ENCODE results near the gene PRSS22. TPM values are rescaled to one million over a fixed set of nuclear protein-coding genes. Genes with fewer than 3 reads are reported as not detected.

Gene PRSS22
- polyA plus RNA-seq, 10 donors = 0.83 to 0.94 TPM; not detected in 8

DNA sequence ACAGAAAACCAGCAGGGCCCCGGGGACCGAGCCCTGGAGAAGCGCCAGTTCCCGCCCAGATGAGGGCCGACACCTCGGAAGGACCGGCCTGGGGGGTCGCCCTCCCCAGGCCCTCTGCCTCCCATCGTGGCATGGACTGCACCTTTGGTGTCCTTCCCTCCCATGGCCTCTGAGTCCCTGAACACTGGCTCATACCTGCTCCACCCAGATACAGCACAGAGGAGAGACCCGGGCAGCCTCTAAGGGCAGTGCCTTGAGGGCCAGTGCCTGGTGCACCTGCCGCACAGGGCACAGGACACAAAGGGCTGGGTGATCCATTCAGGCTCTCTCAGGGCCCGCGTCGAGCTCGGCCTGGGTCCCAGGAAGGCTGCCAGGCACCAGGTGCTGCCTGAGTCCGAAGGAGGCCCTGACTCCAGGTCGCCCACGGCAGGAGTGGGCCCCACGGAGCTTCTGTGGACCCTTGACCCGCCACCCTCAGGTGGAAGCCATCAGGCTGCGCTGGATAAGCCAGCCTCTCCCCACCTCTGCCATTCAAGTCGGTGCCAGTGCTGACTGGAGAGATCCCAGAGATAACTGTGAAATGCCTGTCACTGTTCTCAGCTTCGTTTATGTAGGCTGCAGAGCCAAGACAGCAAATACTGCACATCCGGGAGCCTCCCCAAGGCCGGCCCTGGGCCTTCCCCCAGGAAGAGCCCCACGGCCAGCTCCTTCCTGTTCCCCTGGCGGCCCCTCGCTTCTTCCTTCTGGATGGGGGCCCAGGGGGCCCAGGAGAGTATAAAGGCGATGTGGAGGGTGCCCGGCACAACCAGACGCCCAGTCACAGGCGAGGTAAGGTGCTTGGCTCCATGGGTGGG, 28.2 kb downstream of the PRSS22 start, which contains the start of gene ZG16B:
ZG16B (plus strand) TSS at position 803 of the 854 bp plus-strand sequence. CDS start 139 bp downstream, outside the sequence.
- DNase-seq = no peak

DNA sequence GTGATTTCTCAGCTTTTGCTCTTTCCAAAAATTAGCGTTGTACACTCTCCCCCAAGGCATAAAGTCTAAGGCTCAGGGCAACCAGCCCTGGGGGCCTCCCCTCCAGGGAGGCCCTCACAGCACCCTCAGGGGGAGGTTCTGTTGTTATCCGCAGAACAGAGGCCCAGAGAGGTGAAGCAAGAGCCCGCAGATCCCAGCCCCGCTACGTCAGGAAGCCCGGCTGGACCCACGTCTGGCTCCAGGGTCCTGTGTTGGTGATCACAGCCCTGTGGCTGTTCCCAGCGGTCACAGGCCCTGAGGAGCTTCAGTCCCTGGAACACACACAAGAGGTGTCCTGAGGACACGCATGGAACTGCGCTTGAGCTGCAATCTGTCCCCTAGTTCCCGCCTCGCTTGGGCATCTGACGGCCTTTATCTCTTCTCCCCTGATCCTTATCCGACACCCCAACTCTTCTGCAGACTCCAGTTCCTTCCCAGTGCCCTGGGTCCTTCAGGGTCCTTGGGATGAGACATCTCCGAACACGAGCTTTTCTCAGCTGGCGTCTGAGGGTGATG, 29.0 kb downstream of the PRSS22 start:
- no peak for DNase-seq

GRCh38 chr16:2828521-2828840, 29.5 kb downstream of the PRSS22 start:
- DNase-seq = no peak

DNA sequence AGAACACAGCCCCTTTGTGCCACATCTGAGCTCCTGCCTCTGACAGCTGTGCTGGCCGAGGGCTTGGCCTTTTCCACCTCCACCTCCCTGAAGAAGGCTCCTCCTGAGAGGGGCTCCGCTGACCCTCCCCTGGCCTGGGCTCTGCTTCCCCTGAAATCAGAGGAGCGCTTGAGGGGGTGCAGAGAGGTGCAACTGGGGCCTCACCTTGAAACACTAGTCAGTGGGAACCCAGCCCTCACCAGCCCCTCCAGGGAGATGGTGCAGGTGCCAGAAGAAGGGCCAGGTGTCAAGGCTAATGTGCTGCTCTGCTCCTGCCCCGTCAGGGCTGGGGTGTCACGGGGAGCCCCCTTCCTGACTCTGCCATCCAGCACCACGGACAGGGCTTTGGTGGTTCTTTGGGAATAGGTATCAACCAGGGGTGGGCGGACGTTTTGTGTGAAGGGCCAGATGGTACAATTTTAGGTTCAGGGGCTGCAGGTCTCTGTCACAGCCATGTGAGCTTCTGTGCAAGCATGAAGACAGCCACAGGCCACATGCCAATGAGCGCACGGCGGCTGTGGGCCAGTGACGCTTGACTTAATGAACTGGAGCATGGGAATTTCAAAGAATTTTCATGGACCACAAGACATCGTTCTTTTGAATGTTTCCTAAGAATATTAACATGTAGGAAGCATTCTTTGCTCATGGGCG, 30.0 kb downstream of the PRSS22 start:
- no peak for DNase-seq

- no peak for DNase-seq
Observed at GRCh38 chr16:2827374-2827791, 30.6 kb downstream of the PRSS22 start.

GRCh38 chr16:2826591-2827373, 31.2 kb downstream of the PRSS22 start:
- DNase-seq = no peak

DNA sequence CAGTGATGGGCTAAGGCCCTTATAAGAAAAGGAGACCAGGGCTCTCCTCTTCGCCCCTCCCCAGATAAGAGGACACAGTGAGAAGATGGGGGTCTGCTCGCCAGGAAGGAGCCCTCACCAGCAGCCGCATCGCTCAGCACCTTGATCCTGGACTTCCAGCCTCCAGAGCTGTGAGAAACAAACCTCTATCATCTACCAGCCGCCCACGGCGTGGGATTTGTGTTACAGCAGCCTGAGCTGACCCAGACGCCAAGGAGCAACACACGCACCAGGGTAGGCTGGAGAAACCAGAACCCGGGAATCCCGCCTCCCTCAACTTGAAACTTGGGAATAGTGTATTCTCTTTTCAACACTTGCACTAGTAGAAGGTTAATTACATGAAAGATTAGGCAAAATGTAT, 32.1 kb downstream of the PRSS22 start:
- no peak for DNase-seq

DNA sequence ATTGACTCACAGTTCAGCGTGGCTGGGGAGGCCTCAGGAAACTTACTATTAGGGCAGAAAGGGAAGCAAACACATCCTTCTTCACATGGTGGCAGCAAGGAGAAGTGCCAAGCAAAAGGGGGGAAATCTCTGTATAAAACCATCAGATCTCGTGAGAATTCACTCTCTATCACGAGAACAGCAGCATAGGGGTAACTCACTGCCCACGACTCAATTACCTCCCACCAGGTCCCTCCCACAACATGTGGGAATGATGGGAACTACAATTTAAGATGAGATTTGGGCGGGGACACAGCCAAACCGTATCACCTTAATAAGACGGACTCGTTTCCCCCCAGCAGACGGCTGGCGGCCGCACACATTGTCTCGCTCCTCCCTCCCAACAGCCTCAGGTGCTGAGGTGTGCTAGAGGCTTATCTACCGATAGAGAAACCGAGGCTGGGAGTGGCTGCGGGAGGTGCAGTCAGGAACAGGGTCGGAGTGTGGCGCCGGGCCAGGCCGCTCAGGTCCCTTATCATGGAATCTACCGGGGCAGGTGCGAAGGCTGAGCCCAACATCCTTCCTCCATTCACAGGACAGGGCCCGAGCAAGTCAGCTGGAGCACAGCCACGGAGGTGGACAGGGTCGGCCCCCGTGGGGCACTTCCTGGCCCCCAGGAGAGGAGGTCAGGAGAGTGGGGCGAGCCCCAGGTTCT, 32.8 kb downstream of the PRSS22 start:
- no peak for DNase-seq

GRCh38 chr16:2824626-2825025, 33.3 kb downstream of the PRSS22 start:
- no peak for DNase-seq

DNA sequence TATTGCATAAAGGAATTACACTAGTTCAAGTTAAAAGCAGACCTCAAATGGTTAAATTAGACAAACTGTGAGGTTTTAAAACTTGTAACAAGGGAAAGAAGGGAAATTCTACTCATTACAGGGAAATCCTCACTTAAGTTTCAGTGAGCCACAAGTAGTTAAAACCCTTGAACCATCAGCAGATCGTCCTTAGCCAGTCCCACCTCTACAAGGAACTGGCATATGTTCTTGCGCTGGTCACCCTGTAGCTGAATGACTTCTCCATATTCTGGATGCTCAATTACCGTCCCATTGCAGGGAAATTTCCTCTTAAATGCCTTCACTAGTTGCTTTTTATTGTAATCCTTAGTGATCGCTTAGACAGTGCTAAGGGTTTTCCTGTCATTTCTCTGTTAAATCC, 35.5 kb downstream of the PRSS22 start:
- DNase-seq = no peak

DNA sequence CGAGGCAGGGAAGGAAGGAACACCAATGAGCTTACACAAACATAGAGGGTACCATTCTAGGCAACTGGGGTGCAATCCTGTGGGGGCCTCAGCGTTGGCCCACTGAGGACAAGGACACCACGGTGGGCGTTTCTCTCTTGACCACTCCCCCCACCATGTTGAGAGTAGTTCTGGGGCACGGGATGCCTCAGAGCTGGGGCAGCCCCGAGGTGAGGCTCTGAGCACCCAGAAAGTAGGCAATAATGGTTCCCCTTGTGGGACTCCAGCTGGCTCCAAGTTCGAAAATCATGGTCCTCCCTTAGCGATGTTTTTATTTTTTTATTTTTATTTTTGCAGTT, 35.8 kb downstream of the PRSS22 start:
- no peak for DNase-seq

DNA sequence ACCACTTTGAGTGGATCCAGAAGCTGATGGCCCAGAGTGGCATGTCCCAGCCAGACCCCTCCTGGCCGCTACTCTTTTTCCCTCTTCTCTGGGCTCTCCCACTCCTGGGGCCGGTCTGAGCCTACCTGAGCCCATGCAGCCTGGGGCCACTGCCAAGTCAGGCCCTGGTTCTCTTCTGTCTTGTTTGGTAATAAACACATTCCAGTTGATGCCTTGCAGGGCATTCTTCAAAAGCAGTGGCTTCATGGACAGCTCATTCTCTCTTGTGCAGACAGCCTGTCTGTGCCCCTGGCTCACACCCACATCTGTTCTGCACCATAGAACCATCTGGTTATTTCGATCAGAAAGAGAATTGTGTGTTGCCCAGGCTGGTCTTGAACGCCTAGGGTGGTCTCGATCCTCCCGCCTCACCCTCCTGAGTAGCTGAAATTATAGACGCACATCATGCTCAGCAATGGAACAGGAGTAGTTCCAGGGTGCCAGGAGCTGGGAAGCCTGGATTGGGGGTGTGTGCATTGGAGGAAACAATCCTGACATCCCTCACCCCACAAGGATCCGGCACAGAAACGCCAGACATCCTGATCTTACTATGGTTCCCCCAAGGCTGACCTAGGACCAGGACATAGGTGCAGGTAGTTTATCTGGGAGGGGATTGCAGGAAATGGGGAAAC, 36.3 kb downstream of the PRSS22 start:
- no peak for DNase-seq

GRCh38 chr16:2820836-2821486, 37.0 kb downstream of the PRSS22 start:
- DNase-seq = no peak

DNA sequence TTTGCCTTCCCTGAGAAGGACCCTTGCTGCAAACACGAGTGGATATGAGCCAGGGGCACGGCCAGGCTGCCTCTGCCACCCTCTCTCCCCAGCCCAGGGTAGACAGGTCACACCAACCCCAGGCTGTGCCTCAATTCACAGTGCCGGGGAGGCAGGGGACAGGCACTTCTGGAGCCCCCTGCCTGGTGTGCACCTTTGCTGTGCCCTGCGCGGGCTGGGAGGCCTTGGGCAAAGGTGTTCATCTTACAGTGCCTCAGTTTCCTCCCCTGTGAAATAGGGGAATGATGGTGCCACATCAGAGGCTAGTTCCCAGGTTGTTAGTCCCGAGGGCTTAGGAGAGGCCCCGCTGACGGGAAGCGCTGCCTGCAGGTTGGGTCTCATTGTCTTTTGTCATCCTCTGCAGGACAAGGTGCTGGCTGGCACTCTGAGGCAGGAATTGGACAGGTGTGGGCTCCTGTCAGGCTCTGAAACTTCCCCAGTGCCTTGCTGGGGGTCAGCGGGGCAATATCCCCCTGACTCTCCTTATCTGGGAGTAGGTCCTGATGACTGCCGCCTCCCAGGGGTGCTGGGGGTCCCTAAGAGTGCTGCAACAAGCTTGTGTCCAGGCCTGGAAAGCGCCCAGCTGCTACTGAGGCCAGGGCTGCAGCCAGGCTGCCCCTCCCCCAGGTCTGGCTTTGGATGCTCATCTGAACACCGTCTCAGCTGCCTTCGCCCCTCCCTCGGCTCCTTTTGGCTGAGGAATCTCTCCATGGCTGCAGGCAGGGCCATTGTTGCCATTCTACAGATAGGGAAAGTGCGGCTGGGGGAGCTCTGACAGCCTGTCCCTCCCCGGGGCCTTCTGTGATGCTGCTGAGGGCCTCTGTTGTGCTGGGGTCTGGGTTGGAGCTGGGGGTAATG, 37.8 kb downstream of the PRSS22 start:
- DNase-seq = no peak

- no peak for DNase-seq
Observed at GRCh38 chr16:2819179-2819938, 38.6 kb downstream of the PRSS22 start.

DNA sequence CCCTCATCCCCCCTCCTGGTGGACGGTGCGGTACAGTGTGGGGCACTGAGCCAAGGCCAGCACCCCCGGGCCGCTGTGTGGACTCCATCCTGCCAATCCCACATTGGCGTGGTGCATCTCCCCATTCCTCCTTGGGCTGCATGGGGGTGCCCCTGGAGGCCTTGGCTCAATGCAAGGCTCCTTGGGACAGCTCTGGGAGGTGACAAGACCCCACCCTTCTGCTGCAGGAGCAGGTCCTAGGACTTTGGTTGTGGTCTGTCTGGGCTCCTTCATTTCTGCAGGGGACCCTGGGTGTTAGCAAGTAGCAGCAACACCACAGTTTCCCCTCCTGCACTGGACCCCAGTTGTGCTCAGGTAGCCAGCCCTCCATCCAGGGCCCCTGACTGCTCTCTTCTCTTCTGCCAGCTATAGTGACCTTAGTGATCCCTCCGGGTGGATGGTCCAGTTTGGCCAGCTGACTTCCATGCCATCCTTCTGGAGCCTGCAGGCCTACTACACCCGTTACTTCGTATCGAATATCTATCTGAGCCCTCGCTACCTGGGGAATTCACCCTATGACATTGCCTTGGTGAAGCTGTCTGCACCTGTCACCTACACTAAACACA, 39.6 kb downstream of the PRSS22 start:
- DNase-seq = no peak

DNA sequence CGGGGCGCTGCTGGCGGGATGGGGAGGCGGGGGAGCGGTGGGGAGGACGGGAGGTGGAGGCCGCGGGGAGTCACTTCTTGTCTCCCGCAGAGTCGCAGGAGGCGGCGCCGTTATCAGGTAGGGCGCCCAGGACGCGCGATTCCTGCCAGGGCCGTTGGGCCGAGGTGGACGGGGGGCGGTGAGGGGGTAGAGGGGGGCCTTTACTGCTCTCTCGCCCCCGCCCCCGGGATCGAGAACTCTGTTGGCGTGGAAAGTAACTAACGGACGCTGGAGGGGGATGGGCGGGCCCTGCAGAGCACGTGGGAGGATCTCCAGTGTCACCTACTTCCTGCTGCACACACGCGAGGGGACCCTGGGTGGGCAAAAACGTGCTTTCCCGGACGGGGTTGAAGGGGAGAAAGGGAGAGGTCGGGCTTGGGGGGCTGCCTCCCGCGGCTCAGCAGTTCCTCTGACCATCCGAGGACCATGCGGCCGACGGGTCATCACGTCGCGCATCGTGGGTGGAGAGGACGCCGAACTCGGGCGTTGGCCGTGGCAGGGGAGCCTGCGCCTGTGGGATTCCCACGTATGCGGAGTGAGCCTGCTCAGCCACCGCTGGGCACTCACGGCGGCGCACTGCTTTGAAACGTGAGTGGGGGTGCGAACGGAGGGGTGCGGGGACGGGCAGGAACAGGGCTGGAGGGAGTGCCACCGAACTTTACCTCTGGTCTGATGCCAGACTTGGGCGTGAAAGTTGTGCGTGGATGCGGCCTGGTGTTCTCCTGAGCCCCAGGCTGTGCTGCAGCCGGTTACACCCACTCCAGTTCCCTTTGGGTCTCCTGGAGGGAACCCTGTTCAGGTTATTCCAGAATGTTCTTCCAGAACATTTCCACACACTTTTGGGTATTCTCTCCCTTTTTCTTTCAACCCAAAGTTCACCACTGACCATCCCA, 40.4 kb downstream of the PRSS22 start:
- DNase-seq = no peak
